ENCODE measurements around the gene KDM5C. TPM values are rescaled to one million over a fixed set of nuclear protein-coding genes. Genes with fewer than 3 reads are reported as not detected.

KDM5C gene
- total RNA-seq, 1 donor from 2014 or later = 84.5 TPM

DNA sequence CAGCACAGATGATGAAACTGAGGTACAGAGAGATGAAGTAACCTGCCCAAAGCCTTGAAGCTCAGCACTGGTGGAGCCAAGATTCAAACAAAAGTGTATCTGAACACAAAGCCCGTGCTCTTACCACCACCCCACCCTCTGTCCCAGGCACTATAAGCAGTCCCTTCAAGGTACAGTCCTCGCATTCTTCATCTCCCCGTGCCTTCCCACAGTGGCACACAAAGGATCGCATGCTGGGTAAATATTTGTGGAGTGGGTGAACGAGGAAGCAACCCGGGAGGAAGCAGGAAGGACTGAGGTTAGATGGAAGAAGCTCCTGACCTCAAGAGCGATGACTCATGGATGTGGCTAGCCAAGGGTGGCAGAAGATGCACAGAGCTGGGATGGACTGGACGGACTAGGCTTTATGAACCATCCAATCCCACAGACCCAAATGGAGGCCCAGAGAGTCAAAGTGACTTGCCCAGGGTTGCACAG, 37.9 kb upstream of the KDM5C start:
- Histone ChIP-seq H3K4me3 (ENCODE audit: insufficient read depth, low read depth, low read length) (no peak overlapping the region), H3K9ac (ENCODE audit: low read length) (no peak overlapping the region), H3K27me3 (ENCODE audit: insufficient read depth, low read length) (no peaks in the 10 kb centered on the region), H3K9me3 (ENCODE audit: insufficient read depth, low read depth, low read length) (no peaks in the 10 kb centered on the region), H3K79me2 (ENCODE audit: insufficient read depth, low read length) (no peaks in the 10 kb centered on the region), H3K4me1 (ENCODE audit: insufficient read depth, low read length) (peaks cover 15% of the 10 kb centered on the region), H3K4me2 (ENCODE audit: low read length) (peak overlapping the region; percentile 65), H2AFZ (ENCODE audit: low read depth, low read length) (no peak overlapping the region), H3K36me3 (ENCODE audit: insufficient read depth, low read length) (no peaks in the 10 kb centered on the region), H3K27ac (ENCODE audit: low read depth, low read length) (no peak overlapping the region), H4K20me1 (ENCODE audit: insufficient read depth, low read length) (peaks cover 8% of the 10 kb centered on the region)
- Mint-ChIP-seq H3K36me3 (ENCODE audit: low read depth, unreplicated experiment) (peaks cover 5% of the 10 kb centered on the region), H3K4me3 (ENCODE audit: unreplicated experiment) (no peak overlapping the region), H3K27me3 (ENCODE audit: low read depth, unreplicated experiment) (peaks cover under 1% of the 10 kb centered on the region), H3K9me3 (ENCODE audit: unreplicated experiment) (peaks cover under 1% of the 10 kb centered on the region), H3K27ac (ENCODE audit: unreplicated experiment) (no peak overlapping the region), H3K4me1 (ENCODE audit: low read depth, unreplicated experiment) (peaks cover 19% of the 10 kb centered on the region)
- DNase-seq (ENCODE audit: low read depth) (peak; percentile 56), FAIRE-seq (peak; percentile 97)
- TF ChIP-seq CTCF (IDR thresholded peaks at IDR 0.05; ENCODE audit: insufficient read depth, low read depth, low read length) (no peak), EZH2 (IDR thresholded peaks at IDR 0.05; ENCODE audit: insufficient read depth, low read length) (no peak)

- H3K9me3 Mint-ChIP-seq (ENCODE audit: unreplicated experiment) = peaks cover 1% of the 10 kb centered on the region
These were observed 37.3 kb upstream of the KDM5C start for GRCh38 chrX:53262189-53262917.

More at GRCh38 chrX:53262189-53262917, 37.3 kb upstream of the KDM5C start:
- Histone ChIP-seq H3K79me2 (ENCODE audit: insufficient read depth, low read length) (no peaks in the 10 kb centered on the region), H3K9me3 (ENCODE audit: insufficient read depth, low read depth, low read length) (no peaks in the 10 kb centered on the region), H4K20me1 (ENCODE audit: insufficient read depth, low read length) (peaks cover 8% of the 10 kb centered on the region), H3K27me3 (ENCODE audit: insufficient read depth, low read length) (no peaks in the 10 kb centered on the region), H3K9ac (ENCODE audit: low read length) (no peak overlapping the region), H3K4me3 (ENCODE audit: insufficient read depth, low read depth, low read length) (no peak overlapping the region), H3K27ac (ENCODE audit: low read depth, low read length) (no peak overlapping the region), H2AFZ (ENCODE audit: low read depth, low read length) (no peak overlapping the region), H3K4me2 (ENCODE audit: low read length) (peak overlapping the region; percentile 65), H3K36me3 (ENCODE audit: insufficient read depth, low read length) (no peaks in the 10 kb centered on the region), H3K4me1 (ENCODE audit: insufficient read depth, low read length) (peaks cover 15% of the 10 kb centered on the region)
- Mint-ChIP-seq H3K4me3 (ENCODE audit: unreplicated experiment) (no peak overlapping the region), H3K27me3 (ENCODE audit: low read depth, unreplicated experiment) (peaks cover 4% of the 10 kb centered on the region), H3K27ac (ENCODE audit: unreplicated experiment) (no peak overlapping the region), H3K36me3 (ENCODE audit: low read depth, unreplicated experiment) (peaks cover 6% of the 10 kb centered on the region), H3K4me1 (ENCODE audit: low read depth, unreplicated experiment) (peaks cover 19% of the 10 kb centered on the region)
- DNase-seq (ENCODE audit: low read depth) = no peak
- TF ChIP-seq EZH2 (IDR thresholded peaks at IDR 0.05; ENCODE audit: insufficient read depth, low read length) (no peak), CTCF (IDR thresholded peaks at IDR 0.05; ENCODE audit: insufficient read depth, low read depth, low read length) (no peak)
- no peak for FAIRE-seq
